Thyroid gland (tissue), 4 donors: Measurements from ENCODE around the gene RHBDL2. TPM values are rescaled to one million over a fixed set of nuclear protein-coding genes. Genes with fewer than 3 reads are reported as not detected.
"Not testable (repeated sequence)": the region's sequence is repeated elsewhere in the genome, so short reads cannot be mapped to it uniquely, and the experiment has no call there.

Experiments
- DNase-seq, 2 donors: peaks; one replicate each; pipeline ENCODE4 v3.0.0-alpha.2; 2019
- H3K27ac ChIP-seq, 3 donors: fragments of 200-600 bp; sonication (generic); 1 replicate in 2 of 3; 2 replicates in 1 of 3; pipeline ENCODE4 v1.5.1; 2016 to 2019; ENCODE audit warnings: mild to moderate bottlenecking in 1 of 3, moderate library complexity in 1 of 3
- H3K27me3 ChIP-seq: fragments of 200-600 bp; sonication (generic); one replicate; pipeline ENCODE4 v1.5.1; 2019
- H3K36me3 ChIP-seq, 2 donors: fragments of 200-600 bp; sonication (generic); one replicate each; pipeline ENCODE4 v1.5.1; 2016 to 2019
- H3K4me1 ChIP-seq, 2 donors: fragments of 200-600 bp; sonication (generic); one replicate each; pipeline ENCODE4 v1.5.1; 2017 to 2019
- H3K4me3 ChIP-seq, 3 donors: fragments of 200-600 bp; sonication (generic); replicated peaks in 1 of 3; 1 replicate in 2 of 3; 2 replicates in 1 of 3; pipeline ENCODE4 v1.5.1; 2016; ENCODE audit warnings: mild to moderate bottlenecking in 1 of 3
- H3K9me3 ChIP-seq: fragments of 200-600 bp; sonication (generic); one replicate; pipeline ENCODE4 v1.5.1; 2017
- CTCF ChIP-seq, 6 experiments: fragments of 200-600 bp in 3 of 6; fragments of 450-650 bp in 3 of 6; sonication (generic) in 3 of 6; IDR thresholded peaks; one replicate each; pipeline ENCODE4 v1.5.1; 2016 to 2019; ENCODE audit warnings: antibody characterized with exemption in 6 of 6, mild to moderate bottlenecking in 2 of 6, inconsistent platforms in 1 of 6, moderate library complexity in 1 of 6
- POLR2A ChIP-seq, 2 donors: fragments of 450-650 bp; IDR thresholded peaks; one replicate each; pipeline ENCODE4 v1.6.1; 2017; ENCODE audit warnings: antibody characterized with exemption in 2 of 2, mild to moderate bottlenecking in 2 of 2, moderate library complexity in 1 of 2
- WGBS, 2 donors: methylation state at CpG; one replicate each; pipeline ENCODE4 v1.1.5; 2017; 5-methylcytosine and 5-hydroxymethylcytosine counted together
- intact Hi-C: fragments of 100-400 bp; cut with DNase I; formaldehyde crosslinking; loops from one replicate; pipeline ENCODE4 v1.15.1; 2023
- total RNA-seq, 4 donors: library from RNA; depleted of rRNA; stranded (reverse); fragments of >200 nt; gene quantifications; one replicate each; pipeline ENCODE4 v1.2.3, GENCODE V29; 2016

Gene RHBDL2
- total RNA-seq, result not detected

GRCh38 chr1:38941527-38942019 is at the start of gene RHBDL2:
TSS of gene RHBDL2 (minus strand) at chr1:38941830. CDS start at chr1:38919212, 22,618 bp downstream.
- 12 to 17% methylated on average over 5 to 14 of the region's 14 CpGs for WGBS, 2 donors
- TF ChIP-seq CTCF (IDR thresholded peaks at IDR 0.05) (no peak), POLR2A (IDR thresholded peaks at IDR 0.05) (no peak)
- H3K36me3 ChIP-seq, result no peaks in the 10 kb centered on the region
- DNase-seq, result peak; percentile 88 to 93
- H3K27ac ChIP-seq, result no peak within 1 kb of the TSS
- H3K9me3 ChIP-seq, result no peaks in the 10 kb centered on the region
- intact Hi-C loops, result no loop called here
- H3K27me3 ChIP-seq, result no peaks in the 10 kb centered on the region
- peaks cover 0 to 4% of the 10 kb centered on the region in 2 donors for H3K4me1 ChIP-seq
- H3K4me3 ChIP-seq, result peak within 1 kb of the TSS in 2 of 3 donors; percentile 23 to 39

GRCh38 chr1:38990738-38991637 is 49.4 kb upstream of the RHBDL2 start, which contains the start of gene AKIRIN1:
TSS of gene AKIRIN1 (plus strand) at chr1:38991276. CDS start at chr1:38991381, 105 bp downstream.
- peak in 2 of 6 experiments; percentile 12 to 34 for TF ChIP-seq CTCF (IDR thresholded peaks at IDR 0.05)
- TF ChIP-seq POLR2A (IDR thresholded peaks at IDR 0.05), result peak; percentile 87 to 95
- H3K9me3 ChIP-seq, result no peaks in the 10 kb centered on the region
- H3K4me3 ChIP-seq, result peak within 1 kb of the TSS; percentile 92 to 99 (median 92)
- no peaks in the 10 kb centered on the region for H3K36me3 ChIP-seq
- DNase-seq, result peak; percentile 98
- H3K27ac ChIP-seq, result peak within 1 kb of the TSS; percentile 88 to 90 (median 90)
- WGBS, 2 donors, result 1 to 5% methylated on average over 4 to 13 of the region's 76 CpGs
- peaks cover 21 to 31% of the 10 kb centered on the region in 2 donors for H3K4me1 ChIP-seq
- no peaks in the 10 kb centered on the region for H3K27me3 ChIP-seq
- intact Hi-C loops, result loop anchor here (5.0 kb wide), 2 partner anchors 114 to 129 kb away; no protein-coding TSS in a partner anchor

- H3K27ac ChIP-seq, result peak overlapping the region; percentile 88 to 90 (median 90)
- peaks cover 25 to 36% of the 10 kb centered on the region in 2 donors for H3K4me1 ChIP-seq
- no peak overlapping the region for H3K4me3 ChIP-seq
- TF ChIP-seq CTCF (IDR thresholded peaks at IDR 0.05) (no peak), POLR2A (IDR thresholded peaks at IDR 0.05) (no peak)
- H3K27me3 ChIP-seq, result no peaks in the 10 kb centered on the region
- no peaks in the 10 kb centered on the region for H3K9me3 ChIP-seq
- H3K36me3 ChIP-seq, result no peaks in the 10 kb centered on the region
- intact Hi-C loops, result loop anchor here (5.0 kb wide), 2 partner anchors 113 to 128 kb away; no protein-coding TSS in a partner anchor
- 33 to 39% methylated on average over 5 of the region's 5 CpGs for WGBS, 2 donors
- no peak for DNase-seq
Observed at GRCh38 chr1:38990386-38990737, 48.7 kb upstream of the RHBDL2 start.

GRCh38 chr1:38989979-38990378 is 48.3 kb upstream of the RHBDL2 start:
- no peaks in the 10 kb centered on the region for H3K36me3 ChIP-seq
- peak overlapping the region; percentile 88 to 90 (median 90) for H3K27ac ChIP-seq
- no peaks in the 10 kb centered on the region for H3K27me3 ChIP-seq
- 64 to 69% methylated on average over 2 of the region's 2 CpGs for WGBS, 2 donors
- TF ChIP-seq CTCF (IDR thresholded peaks at IDR 0.05) (no peak), POLR2A (IDR thresholded peaks at IDR 0.05) (no peak)
- DNase-seq, result no peak
- intact Hi-C loops, result loop anchor here (5.0 kb wide), 2 partner anchors 113 to 128 kb away; no protein-coding TSS in a partner anchor
- H3K4me3 ChIP-seq, result no peak overlapping the region
- no peaks in the 10 kb centered on the region for H3K9me3 ChIP-seq
- H3K4me1 ChIP-seq, result peaks cover 27 to 36% of the 10 kb centered on the region in 2 donors

GRCh38 chr1:38979380-38979779 is 37.8 kb upstream of the RHBDL2 start:
- H3K27ac ChIP-seq, H3K9me3 ChIP-seq, H3K36me3 ChIP-seq, H3K27me3 ChIP-seq, H3K4me1 ChIP-seq, DNase-seq, H3K4me3 ChIP-seq, intact Hi-C loops: not testable (repeated sequence)
- WGBS, 2 donors, result 71 to 84% methylated on average over 1 of the region's 1 CpG

- WGBS, 2 donors, result 96 to 100% methylated on average over 5 to 6 of the region's 6 CpGs
- H3K9me3 ChIP-seq, DNase-seq, H3K27ac ChIP-seq, H3K4me3 ChIP-seq, H3K4me1 ChIP-seq, H3K27me3 ChIP-seq, intact Hi-C loops, H3K36me3 ChIP-seq: not testable (repeated sequence)
Observed at GRCh38 chr1:38978245-38978542, 36.6 kb upstream of the RHBDL2 start.

GRCh38 chr1:38977399-38978244 is 36.0 kb upstream of the RHBDL2 start:
- H3K4me3 ChIP-seq, H3K36me3 ChIP-seq, intact Hi-C loops, DNase-seq, H3K9me3 ChIP-seq, H3K4me1 ChIP-seq, H3K27me3 ChIP-seq, H3K27ac ChIP-seq: not testable (repeated sequence)
- 80 to 92% methylated on average over 11 to 12 of the region's 12 CpGs for WGBS, 2 donors
